HCT116 (cell line): Measurements from ENCODE around the gene DIP2A.

Experiments
- CTCF ChIP-seq, 3 experiments: fragments of 200-600 bp in 1 of 3; sonication (generic) in 1 of 3; IDR thresholded peaks in 2 of 3; conservative IDR thresholded peaks in 1 of 3; 2 replicates each; pipeline ENCODE4 v1.5.1; 2012 to 2017; ENCODE audit warnings: low read depth in 2 of 3, low read length in 2 of 3, antibody characterized with exemption in 1 of 3, borderline replicate concordance in 1 of 3, control low read depth in 1 of 3, mild to moderate bottlenecking in 1 of 3, mixed read lengths in 1 of 3, mixed run types in 1 of 3, moderate library complexity in 1 of 3; ENCODE audit not compliant: insufficient read depth in 1 of 3
- RAD21 ChIP-seq: IDR thresholded peaks from 2 replicates; pipeline ENCODE4 v1.6.1; 2012; ENCODE audit warnings: low read depth, mild to moderate bottlenecking

GRCh38 chr21:46418265-46418946 is 40.3 kb upstream of the DIP2A start:
- TF ChIP-seq RAD21 (no peak), CTCF (IDR thresholded peaks at IDR 0.05 in 2 of 3, conservative IDR thresholded peaks at IDR 0.05 in 1 of 3; ENCODE audit: borderline replicate concordance in 1 of 3, insufficient read depth in 1 of 3, low read depth in 2 of 3, low read length in 2 of 3) (no peak)
